ACHN (cell line): ENCODE data around the gene ZPR1.

Experiments used
- DNase-seq: peaks from one replicate; pipeline ENCODE4 v3.0.0-alpha.2; 2015
- in situ Hi-C: cut with HindIII; loops from 2 replicates; pipeline ENCODE4 v1.10.0; 2017; ENCODE audit warnings: low sequenced_read_pairs, low pct_ligation_motif_present, low pct_unique_long_range_greater_than_20kb

ZPR1 gene

GRCh38 chr11:116730241-116730561 is 57.6 kb downstream of the ZPR1 start:
- DNase-seq: no peak
- in situ Hi-C loops: no loop called here

DNA sequence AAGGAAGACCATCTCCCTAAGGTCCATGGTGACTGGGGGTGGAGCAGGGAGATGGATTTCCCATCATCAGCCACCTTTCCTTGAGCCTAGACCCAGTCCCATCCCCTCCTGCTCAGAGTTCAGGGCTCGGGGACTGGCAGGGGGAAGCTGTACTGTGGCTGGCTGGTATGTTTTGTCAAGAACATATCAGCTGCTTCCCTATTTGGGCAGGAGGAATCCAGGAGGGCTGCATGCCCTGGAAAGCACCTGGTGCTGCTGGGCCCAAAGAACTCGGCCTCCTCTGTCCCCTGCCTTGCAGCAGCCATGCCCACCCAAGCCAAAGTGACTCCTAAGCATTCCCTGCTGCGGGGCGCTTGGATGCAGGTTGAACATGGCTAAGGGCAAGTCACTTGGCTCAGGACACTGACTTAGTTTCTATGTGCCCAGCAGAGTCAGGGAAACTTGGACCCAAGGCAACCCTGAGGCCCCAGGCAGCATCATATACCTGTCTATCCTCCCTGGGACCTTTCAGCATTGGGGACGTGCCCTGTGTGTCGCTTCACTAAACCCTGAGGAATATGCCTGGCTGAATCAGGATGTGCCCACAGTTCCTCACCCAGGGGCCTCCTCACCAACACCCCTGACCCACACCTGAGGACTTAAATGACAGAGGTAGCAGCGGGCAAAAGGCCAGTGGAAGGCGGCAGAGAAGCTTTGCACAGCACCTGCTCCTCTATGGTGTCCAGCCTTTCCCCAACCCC is 58.2 kb downstream of the ZPR1 start:
- in situ Hi-C loops: no loop called here
- no peak for DNase-seq

DNA sequence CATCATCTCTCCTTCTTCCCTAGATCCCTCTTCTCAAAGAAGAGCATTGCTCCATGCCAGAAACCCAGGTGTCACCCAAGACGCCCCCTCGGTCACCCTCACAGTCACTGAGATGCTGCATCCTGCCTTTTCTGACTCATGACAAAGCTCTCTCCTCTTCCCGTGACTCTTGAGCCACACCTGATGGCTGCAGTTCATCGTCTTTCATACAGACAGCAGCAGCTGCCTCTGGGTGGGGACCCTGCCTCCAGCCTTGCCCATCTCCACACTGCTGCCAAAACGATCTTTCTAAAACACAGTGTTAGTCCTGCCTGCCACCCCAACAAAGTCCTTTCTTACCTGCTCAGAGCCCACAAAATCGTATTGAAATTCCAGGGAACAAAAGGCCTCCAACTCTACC is 59.8 kb downstream of the ZPR1 start:
- in situ Hi-C loops: no loop called here
- no peak for DNase-seq

DNA sequence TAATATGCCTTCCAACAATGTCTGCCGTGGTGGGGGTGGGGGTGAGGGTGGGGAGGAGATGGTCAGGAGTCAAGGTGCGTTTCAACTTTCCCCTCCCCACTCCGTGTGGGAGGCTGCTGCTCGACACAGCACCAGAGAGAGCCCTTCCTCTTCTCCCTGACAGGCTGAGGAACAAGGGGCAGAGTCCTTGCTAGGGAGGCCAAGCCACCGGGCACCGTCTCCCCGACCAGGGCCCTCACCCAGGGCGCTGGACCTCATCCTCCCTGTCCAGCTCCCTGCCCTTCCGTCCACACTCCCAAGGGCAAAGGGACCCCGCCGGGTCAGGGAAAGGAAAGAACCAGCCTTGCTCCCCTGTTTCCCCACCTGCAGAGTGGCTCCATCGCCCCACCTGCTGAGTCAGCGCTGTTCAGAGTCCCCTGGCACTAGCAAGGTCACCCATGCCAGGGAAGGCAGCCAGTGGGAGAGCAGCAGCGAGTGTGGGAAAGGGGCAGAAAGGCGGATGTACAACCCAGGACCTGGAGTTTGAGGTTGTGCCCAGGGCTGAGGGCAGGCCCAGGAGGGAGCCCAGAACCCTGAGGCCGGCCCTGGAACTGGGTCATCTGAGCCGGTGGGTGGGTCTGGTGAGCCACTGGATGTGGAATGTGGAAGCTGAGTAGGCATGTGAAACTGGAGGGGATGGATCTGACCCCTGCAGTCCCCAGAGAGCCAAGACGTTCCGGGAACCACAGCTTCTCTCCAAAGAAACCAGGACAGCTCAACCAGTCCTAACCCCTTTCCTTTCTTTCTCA is 62.2 kb downstream of the ZPR1 start:
- no peak for DNase-seq
- in situ Hi-C loops: no loop called here

DNA sequence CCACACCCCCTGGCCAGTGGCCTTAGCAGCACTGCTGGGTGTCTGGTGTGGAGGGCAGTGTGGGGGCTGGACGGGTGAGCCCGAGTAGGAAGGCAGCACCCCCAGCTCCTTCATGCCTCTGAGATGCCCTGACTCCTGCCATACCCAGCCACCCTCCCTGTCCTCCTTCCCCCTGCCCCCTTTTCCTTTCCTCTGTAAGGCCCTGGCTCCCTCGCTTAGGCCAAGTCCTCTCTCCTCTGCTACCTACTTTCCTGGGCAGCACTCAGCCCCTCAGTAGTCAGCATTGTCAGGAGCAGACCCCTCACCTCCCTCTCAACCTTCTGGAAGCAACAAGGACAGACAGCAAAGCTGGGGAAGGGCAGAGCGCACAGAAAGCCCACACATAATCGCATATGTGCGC is 63.0 kb downstream of the ZPR1 start:
- DNase-seq: no peak
- in situ Hi-C loops: no loop called here
